Retinal pigment epithelial cell (primary cell): ENCODE data around the gene METTL17.

Source experiments
- DNase-seq: peaks from one replicate; pipeline ENCODE4 v3.0.0-alpha.2; 2010; ENCODE audit warnings: low read depth
- H3K4me3 ChIP-seq: 2 replicates; pipeline ENCODE4 v1.5.1; 2011; ENCODE audit warnings: mild to moderate bottlenecking, low read length, control low read depth, moderate library complexity
- TF ChIP-seq, protein P1 (sequence below): conservative IDR thresholded peaks from 2 replicates; pipeline ENCODE4 v1.5.1; 2011; ENCODE audit warnings: low read depth, low read length, control low read depth, inconsistent platforms

The METTL17 gene

GRCh38 chr14:21026274-21026987, 36.7 kb downstream of the METTL17 start:
- no peak for DNase-seq
- TF ChIP-seq, protein P1, sequence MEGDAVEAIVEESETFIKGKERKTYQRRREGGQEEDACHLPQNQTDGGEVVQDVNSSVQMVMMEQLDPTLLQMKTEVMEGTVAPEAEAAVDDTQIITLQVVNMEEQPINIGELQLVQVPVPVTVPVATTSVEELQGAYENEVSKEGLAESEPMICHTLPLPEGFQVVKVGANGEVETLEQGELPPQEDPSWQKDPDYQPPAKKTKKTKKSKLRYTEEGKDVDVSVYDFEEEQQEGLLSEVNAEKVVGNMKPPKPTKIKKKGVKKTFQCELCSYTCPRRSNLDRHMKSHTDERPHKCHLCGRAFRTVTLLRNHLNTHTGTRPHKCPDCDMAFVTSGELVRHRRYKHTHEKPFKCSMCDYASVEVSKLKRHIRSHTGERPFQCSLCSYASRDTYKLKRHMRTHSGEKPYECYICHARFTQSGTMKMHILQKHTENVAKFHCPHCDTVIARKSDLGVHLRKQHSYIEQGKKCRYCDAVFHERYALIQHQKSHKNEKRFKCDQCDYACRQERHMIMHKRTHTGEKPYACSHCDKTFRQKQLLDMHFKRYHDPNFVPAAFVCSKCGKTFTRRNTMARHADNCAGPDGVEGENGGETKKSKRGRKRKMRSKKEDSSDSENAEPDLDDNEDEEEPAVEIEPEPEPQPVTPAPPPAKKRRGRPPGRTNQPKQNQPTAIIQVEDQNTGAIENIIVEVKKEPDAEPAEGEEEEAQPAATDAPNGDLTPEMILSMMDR, result no peak
- no peak overlapping the region for H3K4me3 ChIP-seq

DNA sequence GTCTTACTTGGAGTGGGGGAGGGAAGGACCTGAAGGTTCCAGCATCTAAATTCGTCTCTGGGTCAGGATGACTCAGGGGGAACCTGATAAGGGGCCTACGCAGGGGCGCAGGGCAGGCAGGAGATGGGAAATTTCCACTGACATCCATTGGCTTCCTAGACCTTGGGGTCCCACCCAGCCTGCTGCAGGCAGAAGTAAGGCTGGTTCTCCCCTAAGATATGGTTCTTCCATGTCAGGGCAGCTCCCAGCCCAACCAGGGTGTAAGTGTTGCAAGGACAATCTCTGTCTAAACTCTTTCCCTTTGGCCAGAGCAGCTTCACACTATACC, 37.2 kb downstream of the METTL17 start:
- no peak for DNase-seq
- H3K4me3 ChIP-seq, result no peak overlapping the region
- TF ChIP-seq, protein P1, result no peak

GRCh38 chr14:21029917-21030316, 40.1 kb downstream of the METTL17 start, which contains the start of gene TPPP2:
Gene TPPP2, plus strand, starts transcription at chr14:21030217. Its CDS starts 365 bp downstream, at chr14:21030582.
- DNase-seq, result no peak
- TF ChIP-seq, protein P1, result no peak
- H3K4me3 ChIP-seq, result no peak within 1 kb of the TSS

- no peak overlapping the region for H3K4me3 ChIP-seq
- no peak for DNase-seq
- TF ChIP-seq, protein P1, result no peak
Measured at GRCh38 chr14:21030531-21030930, 40.8 kb downstream of the METTL17 start.

DNA sequence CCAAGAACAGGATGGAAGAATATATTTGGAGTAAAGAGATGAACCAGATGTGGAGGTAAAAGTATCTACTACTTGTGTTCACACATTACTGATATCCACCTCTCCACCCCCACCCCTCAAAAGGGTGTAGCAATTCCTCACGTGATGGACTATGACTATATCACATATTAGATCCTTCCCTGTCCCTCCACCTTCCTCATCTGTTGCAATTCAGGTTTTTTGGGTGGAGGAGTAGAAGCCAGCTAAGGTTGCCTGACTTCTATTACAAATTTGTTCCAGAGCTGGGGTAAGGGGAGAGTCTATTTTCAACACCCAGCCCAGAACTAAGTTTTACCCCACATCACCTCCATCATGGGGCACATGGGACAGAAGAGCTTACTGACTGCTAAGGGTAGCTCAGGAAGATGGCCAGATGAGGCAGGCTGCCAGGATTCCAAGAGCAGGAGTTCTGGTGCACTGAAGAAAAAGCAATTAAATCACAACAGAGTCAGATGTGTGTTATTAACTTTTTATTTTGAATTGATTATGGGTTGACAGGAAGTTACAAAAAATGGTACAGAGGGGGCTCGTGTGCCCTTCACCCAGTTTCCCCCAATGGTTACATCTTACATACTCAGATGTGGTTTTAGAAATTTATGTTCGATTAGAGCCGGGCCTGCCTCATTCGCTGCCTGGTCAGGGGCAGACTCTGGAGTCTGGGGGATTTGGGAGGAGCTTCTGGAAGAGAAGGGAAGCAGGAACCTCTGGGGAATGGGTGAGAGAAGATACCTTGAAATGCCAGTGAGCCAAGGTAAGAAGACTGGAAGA, 42.7 kb downstream of the METTL17 start:
- TF ChIP-seq, protein P1, result no peak
- no peak for DNase-seq
- no peak overlapping the region for H3K4me3 ChIP-seq

DNA sequence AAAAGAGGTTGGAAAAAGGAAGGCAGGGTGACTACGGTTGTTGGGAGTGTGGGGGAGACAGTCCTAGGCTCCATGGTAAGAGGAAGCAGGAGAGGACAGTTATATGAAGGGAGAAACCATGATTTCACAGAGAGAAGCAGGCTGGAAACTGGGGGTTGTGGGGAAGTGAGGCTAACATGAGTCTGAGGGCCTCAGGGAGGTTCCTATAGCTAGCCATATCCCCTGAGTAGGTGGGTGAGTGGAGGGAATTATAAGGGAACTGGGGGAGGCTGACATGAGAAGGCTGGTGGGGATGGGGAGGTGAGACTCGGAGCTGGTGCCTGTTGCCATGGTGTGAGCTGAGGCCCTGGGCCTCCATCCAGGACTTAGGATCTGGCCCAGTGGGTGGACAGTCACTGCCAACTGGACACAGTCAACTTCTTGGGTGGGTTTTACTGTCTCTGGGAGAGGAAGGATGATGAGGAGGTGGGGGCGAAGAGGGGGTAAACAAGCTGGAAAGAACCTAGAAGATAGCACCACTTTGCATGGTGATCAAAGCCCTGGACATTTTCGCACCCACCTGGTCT, 43.4 kb downstream of the METTL17 start:
- DNase-seq, result no peak
- TF ChIP-seq, protein P1, result no peak
- no peak overlapping the region for H3K4me3 ChIP-seq
